ENCODE data around the gene CCAR1. TPM values are rescaled to one million over a fixed set of nuclear protein-coding genes. Genes with fewer than 3 reads are reported as not detected.
"Not testable (repeated sequence)": the region's sequence is repeated elsewhere in the genome, so short reads cannot be mapped to it uniquely, and the experiment has no call there.

The CCAR1 gene
- total RNA-seq, 1 donor from 2014 or later = 45.5 TPM

- H3K27me3 ChIP-seq (ENCODE audit: control insufficient read depth, insufficient read depth, low read length) = no peaks in the 10 kb centered on the region
- no peak overlapping the region for H3K4me3 ChIP-seq (ENCODE audit: low read depth, low read length)
- TF ChIP-seq, protein P1, sequence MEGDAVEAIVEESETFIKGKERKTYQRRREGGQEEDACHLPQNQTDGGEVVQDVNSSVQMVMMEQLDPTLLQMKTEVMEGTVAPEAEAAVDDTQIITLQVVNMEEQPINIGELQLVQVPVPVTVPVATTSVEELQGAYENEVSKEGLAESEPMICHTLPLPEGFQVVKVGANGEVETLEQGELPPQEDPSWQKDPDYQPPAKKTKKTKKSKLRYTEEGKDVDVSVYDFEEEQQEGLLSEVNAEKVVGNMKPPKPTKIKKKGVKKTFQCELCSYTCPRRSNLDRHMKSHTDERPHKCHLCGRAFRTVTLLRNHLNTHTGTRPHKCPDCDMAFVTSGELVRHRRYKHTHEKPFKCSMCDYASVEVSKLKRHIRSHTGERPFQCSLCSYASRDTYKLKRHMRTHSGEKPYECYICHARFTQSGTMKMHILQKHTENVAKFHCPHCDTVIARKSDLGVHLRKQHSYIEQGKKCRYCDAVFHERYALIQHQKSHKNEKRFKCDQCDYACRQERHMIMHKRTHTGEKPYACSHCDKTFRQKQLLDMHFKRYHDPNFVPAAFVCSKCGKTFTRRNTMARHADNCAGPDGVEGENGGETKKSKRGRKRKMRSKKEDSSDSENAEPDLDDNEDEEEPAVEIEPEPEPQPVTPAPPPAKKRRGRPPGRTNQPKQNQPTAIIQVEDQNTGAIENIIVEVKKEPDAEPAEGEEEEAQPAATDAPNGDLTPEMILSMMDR (IDR thresholded peaks at IDR 0.05; ENCODE audit: insufficient read depth, low read length, poor library complexity, severe bottlenecking) = no peak
- peaks cover 2% of the 10 kb centered on the region for H3K36me3 ChIP-seq (ENCODE audit: control insufficient read depth, insufficient read depth, low read length)
- no peak for DNase-seq (ENCODE audit: low read depth)
These were observed 14.1 kb downstream of the CCAR1 start for GRCh38 chr10:68735119-68735518.

DNA sequence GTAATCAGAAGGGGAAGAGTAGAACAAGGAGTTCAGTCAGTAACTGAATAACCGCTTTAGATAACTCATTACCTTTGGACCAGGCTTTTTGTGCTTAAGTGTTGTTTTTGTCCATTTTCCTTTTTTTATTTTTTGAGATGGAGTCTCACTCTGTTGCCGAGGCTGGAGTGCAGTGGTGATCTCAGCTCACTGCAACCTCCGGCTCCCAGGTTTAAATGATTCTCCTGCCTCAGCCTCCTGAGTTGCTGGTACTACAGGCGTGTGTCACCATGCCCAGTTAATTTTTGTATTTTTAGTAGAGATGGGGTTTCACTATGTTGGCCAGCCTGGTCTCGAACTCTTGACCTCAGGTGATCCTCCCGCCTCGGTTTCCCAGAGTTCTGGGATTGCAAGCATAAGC lies 14.7 kb downstream of the CCAR1 start:
- DNase-seq (ENCODE audit: low read depth); H3K36me3 ChIP-seq (ENCODE audit: control insufficient read depth, insufficient read depth, low read length); H3K27me3 ChIP-seq (ENCODE audit: control insufficient read depth, insufficient read depth, low read length); H3K4me3 ChIP-seq (ENCODE audit: low read depth, low read length): not testable (repeated sequence)

- DNase-seq (ENCODE audit: low read depth); H3K4me3 ChIP-seq (ENCODE audit: low read depth, low read length); H3K36me3 ChIP-seq (ENCODE audit: control insufficient read depth, insufficient read depth, low read length); H3K27me3 ChIP-seq (ENCODE audit: control insufficient read depth, insufficient read depth, low read length): not testable (repeated sequence)
These were observed 19.6 kb downstream of the CCAR1 start for GRCh38 chr10:68740676-68741075.

- Histone ChIP-seq H3K4me3 (ENCODE audit: low read depth, low read length) (no peak overlapping the region), H3K36me3 (ENCODE audit: control insufficient read depth, insufficient read depth, low read length) (no peaks in the 10 kb centered on the region), H3K27me3 (ENCODE audit: control insufficient read depth, insufficient read depth, low read length) (no peaks in the 10 kb centered on the region)
- DNase-seq (ENCODE audit: low read depth) = no peak
- TF ChIP-seq, protein P1 (IDR thresholded peaks at IDR 0.05; ENCODE audit: insufficient read depth, low read length, poor library complexity, severe bottlenecking) = no peak
These were observed 21.4 kb downstream of the CCAR1 start for GRCh38 chr10:68742397-68742796.

DNA sequence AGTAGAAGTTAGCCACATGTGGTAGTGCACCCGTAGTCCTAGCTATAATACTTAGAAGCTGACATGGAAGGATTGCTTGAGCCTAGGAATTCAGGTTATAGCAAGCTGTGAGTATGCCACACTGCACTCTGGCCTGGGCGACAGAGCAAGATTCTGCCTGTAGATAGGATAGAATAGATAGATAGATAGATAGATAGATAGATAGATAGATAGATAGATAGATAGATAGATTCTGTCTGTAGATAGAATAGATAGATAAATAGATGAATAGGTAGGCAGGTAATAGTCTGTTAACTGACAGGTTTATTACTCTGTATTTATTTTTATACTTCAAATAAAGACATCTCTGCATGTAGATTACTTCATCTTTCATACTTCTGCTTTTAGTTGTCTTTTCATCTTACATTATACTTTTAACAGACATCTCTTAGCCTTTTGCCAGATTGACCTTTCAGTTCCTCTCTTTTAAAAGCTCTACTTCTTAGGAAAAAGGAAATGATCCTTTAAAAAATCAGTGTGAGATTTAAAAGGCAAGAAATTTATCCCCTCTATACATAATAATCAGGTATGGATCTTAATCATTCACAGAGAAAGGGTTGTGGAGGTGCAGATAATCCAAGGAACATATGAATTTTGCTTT lies 31.8 kb downstream of the CCAR1 start:
- Histone ChIP-seq H3K4me3 (ENCODE audit: low read depth, low read length) (no peak overlapping the region), H3K27me3 (ENCODE audit: control insufficient read depth, insufficient read depth, low read length) (no peaks in the 10 kb centered on the region), H3K36me3 (ENCODE audit: control insufficient read depth, insufficient read depth, low read length) (peaks cover 3% of the 10 kb centered on the region)
- TF ChIP-seq, protein P1 (IDR thresholded peaks at IDR 0.05; ENCODE audit: insufficient read depth, low read length, poor library complexity, severe bottlenecking) = no peak
- DNase-seq (ENCODE audit: low read depth) = no peak

GRCh38 chr10:68756246-68756645 lies 35.2 kb downstream of the CCAR1 start:
- no peak overlapping the region for H3K4me3 ChIP-seq (ENCODE audit: low read depth, low read length)
- H3K27me3 ChIP-seq (ENCODE audit: control insufficient read depth, insufficient read depth, low read length) = no peaks in the 10 kb centered on the region
- TF ChIP-seq, protein P1 (IDR thresholded peaks at IDR 0.05; ENCODE audit: insufficient read depth, low read length, poor library complexity, severe bottlenecking) = no peak
- peaks cover 4% of the 10 kb centered on the region for H3K36me3 ChIP-seq (ENCODE audit: control insufficient read depth, insufficient read depth, low read length)
- DNase-seq (ENCODE audit: low read depth) = no peak

DNA sequence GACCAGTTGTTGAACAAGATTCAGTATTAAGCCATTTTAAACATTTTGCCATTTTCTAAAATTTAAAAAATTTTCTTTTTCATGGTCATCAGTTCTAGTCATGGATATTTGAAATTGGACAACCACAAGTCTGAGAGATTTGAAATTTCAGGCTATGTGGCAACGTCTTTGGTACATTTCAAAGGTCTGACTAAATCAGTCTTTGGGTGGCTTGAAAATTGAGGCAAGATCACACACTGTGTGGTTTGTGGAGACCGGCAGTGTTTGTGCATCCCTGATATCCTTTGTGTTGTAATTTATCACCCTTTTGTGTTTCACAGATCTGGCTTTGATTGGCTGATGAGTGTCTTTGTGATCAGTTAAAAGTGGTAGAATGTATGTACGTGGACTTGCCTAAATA lies 35.7 kb downstream of the CCAR1 start:
- peaks cover 4% of the 10 kb centered on the region for H3K36me3 ChIP-seq (ENCODE audit: control insufficient read depth, insufficient read depth, low read length)
- DNase-seq (ENCODE audit: low read depth) = no peak
- no peak overlapping the region for H3K4me3 ChIP-seq (ENCODE audit: low read depth, low read length)
- TF ChIP-seq, protein P1 (IDR thresholded peaks at IDR 0.05; ENCODE audit: insufficient read depth, low read length, poor library complexity, severe bottlenecking) = no peak
- no peaks in the 10 kb centered on the region for H3K27me3 ChIP-seq (ENCODE audit: control insufficient read depth, insufficient read depth, low read length)

Measured in kidney epithelial cell (primary cell).